IMR-90 (cell line): ENCODE measurements around the gene DYNC2H1. TPM values are rescaled to one million over a fixed set of nuclear protein-coding genes. Genes with fewer than 3 reads are reported as not detected.
A peak's percentile ranks its signal among the peaks of the same experiment; 100 is the strongest.

ENCODE experiments used
- ATAC-seq: fragments of 200-7000 bp; cut with Tn5 transposase; 2 replicates; pipeline ENCODE4 v1.9.1; 2020; ENCODE audit warnings: low read depth, mild to moderate bottlenecking, moderate library complexity
- BruUV-seq: library from RNA; stranded (reverse); fragments of 400-500 nt; replicated peaks from 2 replicates; lab custom pipeline; 2021; lab: Mats Ljungman, UMichigan
- CTCF ChIA-PET: fragments of 300-600 bp; formaldehyde crosslinking; extraction: SDS; loops from one replicate; lab custom pipeline; 2021; ENCODE audit warnings: antibody characterized with exemption; lab: Yijun Ruan, JAX
- POLR2A ChIA-PET: fragments of 300-600 bp; sonication (Branson Sonifier 250); formaldehyde crosslinking; loops from one replicate; lab custom pipeline; 2022; ENCODE audit warnings: antibody characterized with exemption; ENCODE audit not compliant: unreplicated experiment; lab: Charles Lee
- DNase-seq: peaks from one replicate; pipeline ENCODE4 v3.0.0; 2013
- H2AFZ ChIP-seq: replicated peaks from 2 replicates; pipeline ENCODE3; 2013; ENCODE audit warnings: low read length, mild to moderate bottlenecking; ENCODE audit not compliant: poor library complexity
- H2AK5ac ChIP-seq: 2 replicates; pipeline ENCODE4 v1.6.1; 2013; ENCODE audit warnings: low read depth, low read length, inconsistent platforms
- H2AK9ac ChIP-seq: replicated peaks from 2 replicates; pipeline ENCODE3; 2013; ENCODE audit warnings: mild to moderate bottlenecking, low read depth, low read length, moderate library complexity; ENCODE audit not compliant: poor library complexity
- H2BK120ac ChIP-seq: 2 replicates; pipeline ENCODE4 v1.6.1; 2013; ENCODE audit warnings: low read depth, low read length, inconsistent platforms
- H2BK15ac ChIP-seq: 3 replicates; pipeline ENCODE4 v1.6.1; 2013; ENCODE audit warnings: low read depth, low read length, inconsistent platforms
- H2BK20ac ChIP-seq: 2 replicates; pipeline ENCODE4 v1.6.1; 2013; ENCODE audit warnings: low read depth, mild to moderate bottlenecking, inconsistent platforms, low read length, moderate library complexity
- H2BK5ac ChIP-seq: 2 replicates; pipeline ENCODE4 v1.6.1; 2013; ENCODE audit warnings: mild to moderate bottlenecking, low read depth, low read length, inconsistent platforms; ENCODE audit not compliant: poor library complexity, severe bottlenecking
- H3K14ac ChIP-seq: replicated peaks from 2 replicates; pipeline ENCODE4 v1.6.1; 2013; ENCODE audit warnings: low read depth, low read length, inconsistent platforms
- H3K18ac ChIP-seq: 2 replicates; pipeline ENCODE4 v1.6.1; 2013; ENCODE audit warnings: low read depth, low read length, control low read depth
- H3K23ac ChIP-seq: 2 replicates; pipeline ENCODE4 v1.6.1; 2013; ENCODE audit warnings: low read depth, low read length, inconsistent platforms
- H3K27ac ChIP-seq: 2 replicates; pipeline ENCODE4 v1.5.1; 2013; ENCODE audit warnings: mild to moderate bottlenecking, control low read depth, low read length; ENCODE audit not compliant: insufficient read depth
- H3K27me3 ChIP-seq: 2 replicates; pipeline ENCODE4 v1.6.1; 2013; ENCODE audit warnings: low read length; ENCODE audit not compliant: control insufficient read depth, insufficient read depth
- H3K36me3 ChIP-seq: 2 replicates; pipeline ENCODE4 v1.6.1; 2013; ENCODE audit warnings: low read length, mixed read lengths; ENCODE audit not compliant: control insufficient read depth, insufficient read depth
- H3K4ac ChIP-seq: 2 replicates; pipeline ENCODE4 v1.6.1; 2013; ENCODE audit warnings: low read depth, low read length, inconsistent platforms
- H3K4me1 ChIP-seq: 2 replicates; pipeline ENCODE4 v1.6.1; 2013; ENCODE audit warnings: low read length, mixed read lengths; ENCODE audit not compliant: control insufficient read depth, insufficient read depth
- H3K4me2 ChIP-seq: 2 replicates; pipeline ENCODE4 v1.6.1; 2013; ENCODE audit warnings: low read depth, mild to moderate bottlenecking, control low read depth, low read length, moderate library complexity
- H3K4me3 ChIP-seq: 2 replicates; pipeline ENCODE4 v1.5.1; 2013; ENCODE audit warnings: low read depth, mild to moderate bottlenecking, control low read depth, low read length, moderate library complexity; ENCODE audit not compliant: insufficient read depth
- H3K56ac ChIP-seq: 2 replicates; pipeline ENCODE4 v1.6.1; 2013; ENCODE audit warnings: low read length, inconsistent platforms; ENCODE audit not compliant: insufficient read depth; ENCODE audit errors: extremely low read depth
- H3K79me1 ChIP-seq, 2 experiments: 2 replicates each; pipeline ENCODE4 v1.6.1; 2013; ENCODE audit warnings: low read length in 2 of 2, inconsistent platforms in 1 of 2, low read depth in 1 of 2
- H3K9ac ChIP-seq: 2 replicates; pipeline ENCODE4 v1.6.1; 2013; ENCODE audit warnings: low read depth, low read length, control low read depth
- H3K9me1 ChIP-seq: 2 replicates; pipeline ENCODE4 v1.6.1; 2013; ENCODE audit warnings: low read length, inconsistent platforms; ENCODE audit not compliant: insufficient read depth
- H3K9me3 ChIP-seq: 2 replicates; pipeline ENCODE4 v1.6.1; 2013; ENCODE audit warnings: low read length; ENCODE audit not compliant: control insufficient read depth, insufficient read depth
- H4K20me1 ChIP-seq: 2 replicates; pipeline ENCODE4 v1.6.1; 2013; ENCODE audit warnings: low read length, inconsistent platforms; ENCODE audit not compliant: insufficient read depth
- H4K5ac ChIP-seq: 2 replicates; pipeline ENCODE4 v1.6.1; 2013; ENCODE audit warnings: mild to moderate bottlenecking, low read depth, low read length, control low read depth
- H4K8ac ChIP-seq, 2 experiments: 2 replicates each; pipeline ENCODE4 v1.6.1; 2013; ENCODE audit warnings: low read depth in 2 of 2, low read length in 2 of 2, control low read depth in 1 of 2, inconsistent platforms in 1 of 2
- H4K91ac ChIP-seq: 2 replicates; pipeline ENCODE4 v1.6.1; 2013; ENCODE audit warnings: low read depth, low read length, inconsistent platforms; ENCODE audit not compliant: insufficient read depth
- BHLHE40 ChIP-seq: fragments of 150-350 bp; IDR thresholded peaks from 2 replicates; pipeline ENCODE4 v1.6.1; 2016; ENCODE audit warnings: mild to moderate bottlenecking, low read depth, low read length
- CEBPB ChIP-seq: IDR thresholded peaks from 2 replicates; pipeline ENCODE4 v1.6.1; 2012; ENCODE audit warnings: low read depth, low read length, improper control_type of control experiment
- CHD1 ChIP-seq: IDR thresholded peaks from 2 replicates; pipeline ENCODE4 v1.6.1; 2012; ENCODE audit warnings: low read depth, low read length, improper control_type of control experiment
- FOS ChIP-seq: fragments of 150-350 bp; IDR thresholded peaks from 2 replicates; pipeline ENCODE4 v1.6.1; 2016; ENCODE audit warnings: low read depth, low read length
- MAFK ChIP-seq: IDR thresholded peaks from 2 replicates; pipeline ENCODE4 v1.6.1; 2012; ENCODE audit warnings: low read depth, low read length, improper control_type of control experiment
- MAZ ChIP-seq: IDR thresholded peaks from 2 replicates; pipeline ENCODE4 v1.6.1; 2012; ENCODE audit warnings: low read depth, mild to moderate bottlenecking, low read length, improper control_type of control experiment, moderate library complexity, borderline replicate concordance
- MXI1 ChIP-seq: IDR thresholded peaks from 2 replicates; pipeline ENCODE4 v1.6.1; 2012; ENCODE audit warnings: low read depth, mild to moderate bottlenecking, low read length, moderate library complexity, borderline replicate concordance
- NFE2L2 ChIP-seq: fragments of 150-350 bp; IDR thresholded peaks from 2 replicates; pipeline ENCODE4 v1.6.1; 2016; ENCODE audit warnings: low read depth, mild to moderate bottlenecking, low read length
- POLR2A ChIP-seq: IDR thresholded peaks from 2 replicates; pipeline ENCODE4 v1.6.1; 2012; ENCODE audit warnings: mild to moderate bottlenecking, low read depth, low read length
- RAD21 ChIP-seq: IDR thresholded peaks from 2 replicates; pipeline ENCODE4 v1.6.1; 2012; ENCODE audit warnings: low read length, improper control_type of control experiment
- RCOR1 ChIP-seq: IDR thresholded peaks from 2 replicates; pipeline ENCODE4 v1.6.1; 2012; ENCODE audit warnings: mild to moderate bottlenecking, low read length, improper control_type of control experiment; ENCODE audit not compliant: insufficient replicate concordance
- RFX5 ChIP-seq: IDR thresholded peaks from 2 replicates; pipeline ENCODE4 v1.8.0; 2012; ENCODE audit warnings: low read depth, mild to moderate bottlenecking, low read length, moderate library complexity
- SMC3 ChIP-seq: fragments of 150-350 bp; IDR thresholded peaks from 2 replicates; pipeline ENCODE4 v1.6.1; 2016; ENCODE audit warnings: low read depth, mild to moderate bottlenecking, antibody characterized with exemption, low read length, moderate library complexity
- WGBS, 2 experiments: methylation state at CpG; one replicate each; pipeline versions ENCODE4 v1.1.5 to v1.1.7; 2013; ENCODE audit warnings: missing lambda C conversion rate in 2 of 2; ENCODE audit not compliant: insufficient read length in 1 of 2; ENCODE audit errors: extremely low coverage in 2 of 2; 5-methylcytosine and 5-hydroxymethylcytosine counted together
- dilution Hi-C: fragments of 300-500 bp; cut with HindIII; formaldehyde crosslinking; loops from one replicate; pipeline ENCODE4 v1.14.3; 2018; ENCODE audit warnings: low sequenced_read_pairs; ENCODE audit not compliant: unreplicated experiment
- in situ Hi-C: fragments of 300-500 bp; cut with MboI; formaldehyde crosslinking; loops from 3 replicates; pipeline ENCODE4 v1.14.3; 2019; ENCODE audit warnings: low sequenced_read_pairs, inconsistent platforms, mixed read lengths
- intact Hi-C: fragments of 100-400 bp; cut with micrococcal nuclease; formaldehyde crosslinking; loops from 2 replicates; pipeline ENCODE4 v1.10.0; 2022
- polyA plus RNA-seq, 3 experiments: library from polyadenylated mRNA; depleted of rRNA; stranded (reverse); fragments of >200 nt; gene quantifications; 2 replicates each; pipeline ENCODE4 v1.2.3, GENCODE V29; 2012; ENCODE audit warnings: low replicate concordance in 1 of 3
- total RNA-seq: library from RNA; depleted of rRNA; stranded (reverse); fragments of >200 nt; gene quantifications from 2 replicates; pipeline ENCODE4 v1.2.3, GENCODE V29; 2012
- TF ChIP-seq, protein P1 (sequence below): conservative IDR thresholded peaks from 2 replicates; pipeline ENCODE4 v1.5.1; 2012; ENCODE audit warnings: mild to moderate bottlenecking, low read depth, low read length, improper control_type of control experiment
- TF ChIP-seq, protein P2 (sequence below): fragments of 150-350 bp; IDR thresholded peaks from 2 replicates; pipeline ENCODE4 v1.6.1; 2017; ENCODE audit warnings: mild to moderate bottlenecking, antibody characterized with exemption, low read length, low read depth

Gene DYNC2H1
- total and polyA plus RNA-seq, 2 of the 4 experiments (the other 2 are of a cell fraction), result 5.7 to 21.0 TPM

DNA sequence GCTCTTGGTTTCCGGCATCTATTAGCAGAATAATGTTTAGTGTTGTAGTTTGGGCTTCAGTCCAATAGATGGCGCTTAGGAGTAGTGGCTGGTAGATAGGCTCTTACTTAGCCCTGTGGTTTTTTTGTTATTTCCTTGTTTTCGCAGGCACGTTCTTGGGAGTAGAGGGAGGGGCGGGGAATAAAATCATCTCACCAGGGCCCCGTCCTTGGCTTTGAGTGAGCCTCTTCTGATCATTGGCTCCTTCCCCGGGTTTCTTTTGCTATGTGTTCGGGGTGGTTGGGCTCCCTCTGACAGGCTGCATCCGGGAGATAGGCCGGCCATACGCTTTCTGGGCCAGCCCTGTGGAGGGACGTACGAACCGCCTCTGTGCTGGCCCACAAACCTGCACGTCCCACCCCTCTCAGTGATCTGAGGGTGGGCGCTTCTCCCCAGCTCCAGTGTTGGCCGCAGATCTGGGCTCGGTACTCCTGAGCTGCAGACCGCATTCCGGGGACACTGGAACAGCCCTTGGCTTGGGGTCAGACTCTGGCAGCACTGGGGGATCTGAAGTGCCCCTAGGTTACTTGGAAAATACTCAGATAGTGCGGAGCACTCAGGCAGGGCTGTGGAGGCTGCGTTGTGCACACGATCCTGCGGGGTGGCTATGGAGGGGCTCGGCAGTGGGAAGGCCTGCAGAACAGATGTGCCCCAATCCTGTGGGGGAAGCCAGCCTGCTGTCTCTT lies 217.0 kb downstream of the DYNC2H1 start:
- peak overlapping the region; percentile 72 for H3K14ac ChIP-seq
- no TSS peak for BruUV-seq
- ATAC-seq (peak; percentile 98), DNase-seq (peak; percentile 78)
- peaks cover 4% of the 10 kb centered on the region for H3K4me1 ChIP-seq
- H3K9me3 ChIP-seq, result no peaks in the 10 kb centered on the region
- peak overlapping the region; percentile 76 for H2BK120ac ChIP-seq
- WGBS, 2 experiments, result 87% methylated on average over 12 of the region's 25 CpGs; no CpG with 5 or more reads in 1 of the 2 experiments
- peak overlapping the region; percentile 64 for H2BK20ac ChIP-seq
- no peak overlapping the region for H3K4me2 ChIP-seq
- H2AK5ac ChIP-seq, result peak overlapping the region; percentile 81; the same call in 1 of the 2 replicates
- peak overlapping the region in 1 of 2 experiments; percentile 63; a peak in 1 of 4 replicates for H4K8ac ChIP-seq
- H4K20me1 ChIP-seq, result no peaks in the 10 kb centered on the region
- peaks cover 3% of the 10 kb centered on the region; the same call in 1 of the 2 replicates for H3K9me1 ChIP-seq
- H4K5ac ChIP-seq, result peak overlapping the region; percentile 7
- peak overlapping the region; percentile 34; the same call in 2 of the 3 replicates for H2BK15ac ChIP-seq
- intact Hi-C loops (loop anchor here (1.0 to 10.0 kb wide), 4 partner anchors 124 to 599 kb away; no protein-coding TSS in a partner anchor), dilution Hi-C loops (no loop called here), in situ Hi-C loops (no loop called here)
- peak overlapping the region; percentile 63 for H4K91ac ChIP-seq
- peak overlapping the region; percentile 90 for H2AFZ ChIP-seq
- no peak overlapping the region for H3K9ac ChIP-seq
- no peaks in the 10 kb centered on the region for H3K79me1 ChIP-seq
- no peak overlapping the region for H3K4me3 ChIP-seq
- peak overlapping the region; percentile 90 for H2AK9ac ChIP-seq
- H3K18ac ChIP-seq, result peak overlapping the region; percentile 11; the same call in 1 of the 2 replicates
- ChIA-PET CTCF (interaction anchor here (1.0 kb wide), 1 partner anchor 108 kb away, joined by 3 read pairs; no protein-coding TSS in a partner anchor), POLR2A (no interaction called here)
- no peak overlapping the region for H3K23ac ChIP-seq
- H3K27ac ChIP-seq, result peak overlapping the region; percentile 34
- H3K36me3 ChIP-seq, result no peaks in the 10 kb centered on the region; the same call in 1 of the 2 replicates
- H3K4ac ChIP-seq, result peak overlapping the region; percentile 75
- H3K27me3 ChIP-seq, result no peaks in the 10 kb centered on the region
- peak overlapping the region; percentile 15 for H2BK5ac ChIP-seq
- H3K56ac ChIP-seq, result no peak overlapping the region
- TF ChIP-seq MXI1, result no peak
- TF ChIP-seq POLR2A, result no peak
- TF ChIP-seq RAD21, result peak; percentile 89
- no peak for TF ChIP-seq RCOR1
- TF ChIP-seq, protein P1, sequence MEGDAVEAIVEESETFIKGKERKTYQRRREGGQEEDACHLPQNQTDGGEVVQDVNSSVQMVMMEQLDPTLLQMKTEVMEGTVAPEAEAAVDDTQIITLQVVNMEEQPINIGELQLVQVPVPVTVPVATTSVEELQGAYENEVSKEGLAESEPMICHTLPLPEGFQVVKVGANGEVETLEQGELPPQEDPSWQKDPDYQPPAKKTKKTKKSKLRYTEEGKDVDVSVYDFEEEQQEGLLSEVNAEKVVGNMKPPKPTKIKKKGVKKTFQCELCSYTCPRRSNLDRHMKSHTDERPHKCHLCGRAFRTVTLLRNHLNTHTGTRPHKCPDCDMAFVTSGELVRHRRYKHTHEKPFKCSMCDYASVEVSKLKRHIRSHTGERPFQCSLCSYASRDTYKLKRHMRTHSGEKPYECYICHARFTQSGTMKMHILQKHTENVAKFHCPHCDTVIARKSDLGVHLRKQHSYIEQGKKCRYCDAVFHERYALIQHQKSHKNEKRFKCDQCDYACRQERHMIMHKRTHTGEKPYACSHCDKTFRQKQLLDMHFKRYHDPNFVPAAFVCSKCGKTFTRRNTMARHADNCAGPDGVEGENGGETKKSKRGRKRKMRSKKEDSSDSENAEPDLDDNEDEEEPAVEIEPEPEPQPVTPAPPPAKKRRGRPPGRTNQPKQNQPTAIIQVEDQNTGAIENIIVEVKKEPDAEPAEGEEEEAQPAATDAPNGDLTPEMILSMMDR, result peak; percentile 91
- no peak for TF ChIP-seq MAFK
- TF ChIP-seq, protein P2, sequence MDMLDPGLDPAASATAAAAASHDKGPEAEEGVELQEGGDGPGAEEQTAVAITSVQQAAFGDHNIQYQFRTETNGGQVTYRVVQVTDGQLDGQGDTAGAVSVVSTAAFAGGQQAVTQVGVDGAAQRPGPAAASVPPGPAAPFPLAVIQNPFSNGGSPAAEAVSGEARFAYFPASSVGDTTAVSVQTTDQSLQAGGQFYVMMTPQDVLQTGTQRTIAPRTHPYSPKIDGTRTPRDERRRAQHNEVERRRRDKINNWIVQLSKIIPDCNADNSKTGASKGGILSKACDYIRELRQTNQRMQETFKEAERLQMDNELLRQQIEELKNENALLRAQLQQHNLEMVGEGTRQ, result no peak
- TF ChIP-seq BHLHE40, result peak; percentile 81; the same call in 1 of the 2 replicates
- peak; percentile 86 for TF ChIP-seq SMC3
- no peak for TF ChIP-seq MAZ
- no peak for TF ChIP-seq FOS
- TF ChIP-seq CEBPB, result no peak
- no peak for TF ChIP-seq CHD1
- no peak for TF ChIP-seq RFX5
- no peak for TF ChIP-seq NFE2L2
